Measurements from ENCODE around the gene SLC35E3.

Gene SLC35E3

DNA sequence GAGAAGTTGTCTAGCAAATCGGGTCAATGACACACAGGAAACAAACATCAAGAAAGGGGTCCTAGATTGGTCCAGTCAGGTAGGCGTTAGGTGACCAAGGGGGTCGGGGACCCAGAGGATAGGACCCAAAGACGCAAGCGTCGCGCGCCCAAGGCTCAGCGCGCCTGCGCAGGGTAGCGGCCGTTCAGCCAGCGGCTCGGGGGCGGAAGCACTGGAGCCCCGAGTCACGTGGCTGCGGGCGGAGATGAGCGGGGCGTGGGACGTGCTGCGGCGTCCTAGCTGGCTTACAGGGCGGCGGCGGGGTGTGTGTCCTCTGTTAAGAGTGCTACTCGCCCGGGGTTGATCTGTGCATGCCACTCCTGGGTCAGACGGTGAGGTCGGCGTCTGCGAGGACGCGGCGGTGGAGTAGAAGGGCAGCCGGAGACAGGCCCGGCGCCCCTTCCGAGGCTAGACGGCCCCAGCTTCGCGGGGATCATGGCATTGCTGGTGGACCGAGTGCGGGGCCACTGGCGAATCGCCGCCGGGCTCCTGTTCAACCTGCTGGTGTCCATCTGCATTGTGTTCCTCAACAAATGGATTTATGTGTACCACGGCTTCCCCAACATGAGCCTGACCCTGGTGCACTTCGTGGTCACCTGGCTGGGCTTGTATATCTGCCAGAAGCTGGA is at the start of gene SLC35E3:
Gene SLC35E3 (plus strand): TSS at position 273 of the 668 bp plus-strand sequence. CDS start 202 bp downstream, at position 475.
- DNase-seq (ENCODE audit: low read depth) = peak; percentile 88

DNA sequence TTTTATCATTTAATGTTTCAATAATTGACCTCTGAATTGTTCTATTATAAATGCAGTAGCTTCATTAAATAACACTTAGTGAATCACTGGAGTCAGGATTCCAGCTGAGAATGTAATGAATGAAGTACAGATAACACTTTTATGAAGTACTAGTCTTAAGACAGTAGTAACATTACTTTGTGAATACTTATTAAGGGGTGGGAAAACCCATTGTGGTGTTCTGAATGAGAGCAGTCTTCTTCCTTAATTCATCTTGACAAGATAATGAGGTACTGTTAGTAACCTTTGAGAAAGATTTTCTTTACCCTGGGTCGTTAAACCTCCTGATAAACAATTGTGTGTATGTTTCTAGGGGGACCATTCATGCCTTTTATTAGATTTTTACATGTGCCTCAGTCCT is 46.5 kb upstream of the SLC35E3 start:
- no peak for DNase-seq (ENCODE audit: low read depth)

DNA sequence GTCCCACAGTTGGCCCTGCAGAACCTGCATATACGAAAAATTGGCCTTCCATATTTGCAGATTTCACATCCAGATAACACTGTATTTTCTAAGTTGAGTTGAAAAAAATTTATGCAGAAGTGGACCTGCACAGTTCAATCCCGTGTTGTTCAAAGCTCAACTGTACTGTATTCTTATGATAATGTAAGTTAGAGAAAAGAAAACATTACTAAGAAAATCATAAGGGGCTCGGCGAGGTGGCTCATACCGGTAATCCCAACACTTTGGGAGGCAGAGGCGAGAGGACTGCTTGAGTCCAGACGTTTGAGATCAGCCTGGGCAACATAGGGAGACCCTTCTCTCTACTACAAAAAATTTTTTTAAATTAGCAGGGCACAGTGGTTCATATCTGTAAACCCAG is 18.2 kb upstream of the SLC35E3 start:
- no peak for DNase-seq (ENCODE audit: low read depth)

DNA sequence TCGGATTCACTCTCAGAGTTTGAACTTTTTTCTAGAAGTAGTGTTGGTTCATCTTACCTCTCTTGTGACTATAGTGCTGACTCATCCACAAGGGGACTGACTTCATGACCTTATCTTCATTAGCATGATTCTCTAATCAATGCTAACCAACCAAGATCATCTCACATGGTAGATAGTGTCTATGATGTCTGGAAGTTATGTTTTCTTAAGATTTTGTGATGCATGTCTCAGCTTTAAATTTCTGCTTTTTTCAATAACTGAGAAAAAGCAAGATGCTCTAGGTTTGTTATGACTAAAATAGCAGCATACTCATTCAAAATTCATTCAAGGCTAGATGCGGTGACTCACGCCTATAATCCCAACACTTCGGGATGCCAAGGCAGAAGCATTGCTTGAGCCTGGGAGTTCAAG is 12.3 kb upstream of the SLC35E3 start:
- no peak for DNase-seq (ENCODE audit: low read depth)

DNA sequence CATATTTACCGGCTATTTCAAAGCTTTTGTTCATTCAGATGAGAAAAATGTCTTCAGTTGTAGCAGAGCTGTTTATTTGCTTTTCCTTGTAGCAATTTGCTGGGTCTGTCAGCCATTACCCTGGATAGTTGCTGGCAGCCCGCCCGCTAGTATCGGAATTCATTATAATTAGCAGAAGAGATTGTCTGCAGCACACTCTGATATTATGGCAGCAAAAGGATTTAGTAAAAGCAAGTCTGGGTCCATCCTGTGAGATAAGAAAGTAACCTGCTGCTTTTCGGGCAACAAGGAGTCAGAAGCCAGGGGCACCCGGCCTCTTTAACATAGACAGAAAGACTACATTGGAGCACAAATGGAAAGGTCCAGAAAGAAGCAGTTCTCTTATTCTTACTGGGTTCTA is 6.1 kb upstream of the SLC35E3 start:
- no peak for DNase-seq (ENCODE audit: low read depth)

DNA sequence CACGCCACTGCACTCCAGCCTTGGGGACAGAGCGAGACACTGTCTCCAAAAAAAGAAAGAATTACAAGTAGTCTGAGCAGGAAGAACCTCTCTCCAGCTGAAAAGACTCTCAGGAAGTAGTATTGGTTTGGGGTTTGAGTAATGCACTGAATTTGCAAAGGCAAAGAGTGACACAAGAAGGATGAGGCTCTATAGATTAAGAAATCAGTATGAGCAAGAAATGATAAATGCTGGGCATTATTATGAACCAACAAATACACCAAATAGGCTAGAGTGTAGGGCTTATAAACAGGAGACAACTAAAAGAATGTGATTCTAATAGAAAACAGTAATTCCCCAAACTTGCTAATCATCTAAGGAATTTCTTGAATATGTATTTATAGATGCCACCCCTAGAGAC is 2.6 kb upstream of the SLC35E3 start:
- no peak for DNase-seq (ENCODE audit: low read depth)

DNA sequence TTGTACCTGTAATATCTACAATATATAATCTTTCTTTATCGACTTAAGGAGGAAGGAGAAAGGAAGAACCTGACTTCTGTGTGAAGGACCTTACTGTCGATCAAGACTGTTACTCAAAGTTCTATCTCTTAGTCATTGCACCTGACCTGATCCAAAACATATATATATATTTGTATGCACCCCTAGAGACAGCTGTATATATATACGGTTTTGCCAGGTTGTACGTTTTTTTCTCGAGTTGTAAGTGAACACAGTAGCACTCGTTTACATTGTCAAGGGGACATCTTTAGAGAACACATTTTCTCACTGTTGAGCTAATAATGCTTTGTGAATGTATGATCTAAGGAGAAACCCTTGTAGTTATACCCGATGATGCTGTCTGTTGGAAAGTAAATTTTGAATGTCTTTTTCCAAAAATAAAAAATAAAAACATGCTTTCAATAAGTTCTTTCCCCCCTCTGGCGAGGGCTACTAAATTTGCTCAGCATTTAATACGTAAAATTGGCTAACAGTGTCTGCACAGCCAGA is 536 bp upstream of the SLC35E3 start:
- no peak for DNase-seq (ENCODE audit: low read depth)

DNA sequence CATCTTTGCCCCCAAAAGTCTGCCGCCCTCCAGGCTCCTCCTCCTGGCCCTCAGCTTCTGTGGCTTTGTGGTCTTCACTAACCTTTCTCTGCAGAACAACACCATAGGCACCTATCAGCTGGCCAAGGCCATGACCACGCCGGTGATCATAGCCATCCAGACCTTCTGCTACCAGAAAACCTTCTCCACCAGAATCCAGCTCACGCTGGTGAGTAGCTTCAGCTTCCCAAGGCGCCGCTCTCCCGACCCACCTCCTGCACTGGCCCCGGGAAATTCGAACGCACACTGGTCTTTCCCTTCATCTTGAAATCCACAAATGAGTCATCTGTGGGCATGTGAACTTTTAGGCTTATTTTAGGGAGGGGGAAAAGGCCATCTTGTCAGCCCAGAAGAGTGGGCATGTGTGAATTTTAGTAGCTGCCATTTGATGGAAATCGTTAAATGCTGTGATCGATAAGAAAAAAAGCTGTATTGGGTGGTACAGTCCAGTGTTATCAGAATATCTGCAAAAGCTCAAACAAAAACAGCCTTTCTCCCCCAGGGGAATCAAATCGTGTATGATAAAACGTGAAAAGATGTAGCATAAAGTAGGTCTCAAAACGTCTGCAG is 700 bp downstream of the SLC35E3 start:
- peak; percentile 10 for DNase-seq (ENCODE audit: low read depth)

DNA sequence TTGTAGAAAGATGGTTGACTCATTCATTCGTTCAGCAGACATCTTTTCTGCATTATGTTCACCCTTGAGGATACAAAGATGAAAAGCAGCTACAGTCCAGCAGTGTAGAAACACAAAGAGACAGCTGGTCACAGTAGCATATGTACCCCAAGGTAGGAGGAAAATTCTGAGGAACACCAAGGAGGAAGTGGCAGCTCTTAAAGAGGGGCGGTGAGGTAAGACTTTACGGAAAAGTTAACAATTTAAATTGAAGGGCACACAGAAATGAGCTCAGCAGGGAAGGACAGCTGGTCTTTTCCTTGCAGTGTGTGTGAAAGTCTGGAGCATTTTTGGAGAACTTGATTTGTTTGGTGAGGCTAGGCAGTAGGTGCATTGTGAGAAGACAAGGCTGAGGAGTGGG is 3.5 kb downstream of the SLC35E3 start:
- DNase-seq (ENCODE audit: low read depth) = no peak

DNA sequence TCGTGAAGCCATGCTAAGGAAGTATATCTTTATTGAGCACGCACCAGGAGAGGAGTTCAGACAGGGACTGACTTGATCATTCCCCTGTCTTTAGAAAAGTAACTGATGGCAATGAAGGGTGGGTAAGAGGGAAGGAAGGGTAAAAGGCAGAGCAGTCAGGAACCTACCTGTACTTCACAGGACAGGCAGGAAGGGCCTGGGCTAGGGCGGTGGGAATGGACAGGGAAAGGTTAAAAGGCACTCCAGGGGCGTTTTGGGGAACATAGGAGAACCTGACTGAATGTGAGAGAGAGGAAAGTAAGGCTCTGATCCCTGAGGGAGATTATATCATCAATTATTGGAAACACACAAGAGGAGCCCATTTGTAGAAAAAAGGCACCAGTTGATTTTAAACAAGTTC is 3.9 kb downstream of the SLC35E3 start:
- DNase-seq (ENCODE audit: low read depth) = no peak

DNA sequence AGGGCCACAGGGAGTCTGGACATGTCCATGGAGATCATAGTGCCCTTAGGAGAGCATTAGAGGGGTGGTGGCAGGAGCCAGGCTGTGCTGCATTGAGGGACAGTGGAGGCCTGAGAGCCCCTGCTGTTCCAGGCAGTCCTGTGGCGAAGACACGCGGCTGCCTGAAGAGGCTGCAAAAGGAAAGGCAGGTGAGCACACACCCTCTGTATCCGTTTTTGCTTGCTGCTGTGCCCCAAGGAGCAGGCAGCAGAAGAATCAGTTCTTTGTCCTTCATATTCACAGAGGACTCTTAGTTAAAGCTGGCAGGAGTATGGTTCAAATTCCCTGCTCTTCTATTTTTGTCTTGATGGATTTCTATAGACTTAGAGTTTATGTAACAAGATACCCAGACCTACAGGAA is 4.5 kb downstream of the SLC35E3 start:
- no peak for DNase-seq (ENCODE audit: low read depth)

DNA sequence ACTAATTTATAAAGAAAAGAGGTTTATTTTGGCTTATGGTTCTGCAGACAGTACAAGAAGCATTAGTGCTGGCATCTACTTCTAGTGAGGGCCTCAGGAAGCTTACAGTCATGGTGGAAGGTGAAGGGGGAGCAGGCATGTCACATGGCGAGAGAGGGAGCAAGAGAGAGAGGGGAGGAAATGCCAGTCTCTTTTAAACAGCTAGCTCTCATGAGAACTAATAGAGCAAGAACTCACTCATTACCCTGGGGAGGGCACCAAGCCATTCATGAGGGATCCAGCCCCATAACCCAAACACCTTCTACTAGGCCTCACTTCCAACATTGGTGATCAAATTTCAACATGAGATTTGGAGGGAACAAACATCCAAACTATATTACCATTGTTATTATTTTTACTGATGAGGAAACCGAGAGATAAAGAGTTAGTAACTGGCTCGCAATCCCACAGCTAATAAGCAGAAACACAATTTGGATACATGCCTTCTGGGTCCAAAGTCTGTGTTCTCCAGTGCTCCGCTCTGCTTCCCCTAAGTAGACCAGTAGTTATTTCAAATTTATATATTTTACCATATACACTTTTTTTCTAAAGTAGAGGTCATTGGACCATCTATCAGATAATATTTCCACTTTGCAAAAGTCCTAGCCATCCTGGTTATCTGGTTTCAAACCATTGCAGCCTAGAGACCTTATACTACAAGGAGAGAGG is 9.7 kb downstream of the SLC35E3 start:
- no peak for DNase-seq (ENCODE audit: low read depth)

DNA sequence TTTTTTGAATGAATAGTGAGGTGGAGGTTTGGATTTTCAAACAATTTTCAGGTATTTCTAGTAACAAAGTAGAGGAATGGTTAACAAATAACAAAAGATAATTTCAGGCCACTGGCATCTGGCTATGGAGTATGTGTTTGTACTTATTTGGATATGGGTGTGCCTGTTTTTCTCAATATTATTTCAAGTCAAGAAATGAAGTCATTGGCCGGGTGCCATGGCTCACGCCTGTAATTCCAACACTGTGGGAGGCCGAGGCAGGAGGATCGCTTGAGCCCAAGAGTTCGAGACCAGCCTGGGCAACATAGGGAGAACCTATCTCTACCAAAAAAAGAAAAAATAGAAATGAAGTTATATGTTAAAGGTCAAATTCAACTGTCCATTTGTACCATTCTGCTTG is 13.9 kb downstream of the SLC35E3 start:
- no peak for DNase-seq (ENCODE audit: low read depth)

DNA sequence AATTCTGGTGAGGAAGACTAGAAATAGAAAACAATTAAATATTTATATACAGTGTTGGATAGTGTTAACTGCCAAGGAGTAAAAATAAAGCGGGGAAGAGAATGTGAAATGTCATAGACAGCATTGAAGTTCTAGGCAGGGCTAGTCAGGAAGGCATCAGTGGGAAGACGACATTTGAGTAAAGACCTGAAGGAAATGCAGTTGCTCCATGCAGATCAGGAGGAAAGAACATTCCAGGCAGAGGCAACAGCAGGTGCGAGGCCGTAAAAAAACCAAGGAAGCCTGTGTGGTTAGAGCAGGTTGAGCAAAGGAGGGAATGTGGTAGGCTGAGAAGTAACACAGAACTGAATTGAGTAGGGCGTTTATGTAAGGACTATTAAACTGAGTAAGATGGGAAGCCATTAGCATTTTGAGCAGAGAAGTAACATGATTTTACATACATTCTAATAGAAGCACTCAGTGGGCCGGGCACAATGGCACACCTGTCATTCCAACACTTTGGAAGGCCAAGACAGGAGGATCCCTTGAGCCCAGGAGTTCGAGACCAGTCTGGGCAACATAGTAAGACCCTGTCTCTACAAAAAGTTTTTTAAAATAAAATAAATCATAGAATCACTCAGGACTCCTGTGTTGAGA is 14.9 kb downstream of the SLC35E3 start:
- DNase-seq (ENCODE audit: low read depth) = no peak

DNA sequence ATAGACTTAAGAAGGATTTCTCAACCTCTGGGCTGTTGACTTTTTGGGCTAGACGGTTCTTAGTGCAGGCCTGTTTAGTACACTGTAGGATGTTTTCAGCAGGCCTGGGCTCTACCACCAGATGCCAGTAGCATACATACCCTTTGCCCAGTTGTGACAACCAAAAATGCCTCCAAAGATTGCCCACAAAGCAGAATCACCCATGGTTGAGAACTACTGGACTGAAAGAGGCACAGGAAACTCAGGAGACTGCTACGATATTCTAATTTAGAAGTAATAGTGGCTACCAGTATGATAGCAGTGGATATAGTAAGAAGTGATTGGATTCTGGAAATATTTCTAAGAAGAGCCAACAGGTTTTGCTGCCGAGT is 15.5 kb downstream of the SLC35E3 start:
- no peak for DNase-seq (ENCODE audit: low read depth)

DNA sequence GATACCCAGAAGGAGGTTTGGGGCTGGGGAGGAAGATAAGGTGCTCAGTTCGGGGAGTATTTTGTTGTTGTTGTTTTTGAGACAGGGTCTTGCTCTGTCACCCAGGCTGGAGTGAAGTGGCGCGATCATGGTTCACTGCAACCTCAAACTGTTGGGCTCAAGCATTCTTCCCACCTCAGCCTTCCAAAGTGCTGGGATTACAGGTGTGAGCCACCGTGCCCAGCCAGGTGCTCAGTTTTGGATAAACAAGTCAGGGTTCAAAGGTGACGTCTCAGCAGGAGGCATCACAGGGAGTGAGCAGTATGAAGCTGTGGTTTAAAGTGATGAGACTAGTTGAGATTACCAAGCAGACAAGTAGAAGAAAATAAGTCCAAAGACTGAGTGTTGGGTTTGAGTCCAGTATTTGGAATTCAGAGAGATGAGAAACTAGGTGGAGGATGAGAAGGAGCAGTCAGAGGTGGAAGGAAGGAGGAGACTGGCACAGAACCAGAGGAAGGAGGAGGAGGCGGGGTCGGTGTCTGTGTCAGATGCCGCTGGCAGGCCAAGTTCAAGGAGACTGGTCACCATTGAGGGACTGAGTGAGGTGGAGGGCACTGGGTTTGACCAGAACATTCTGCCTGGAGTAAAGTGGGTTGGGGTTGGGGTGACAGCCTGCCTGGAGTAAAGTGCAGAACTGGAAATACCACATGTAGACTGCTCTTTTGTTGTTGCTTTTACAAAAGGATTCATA is 16.1 kb downstream of the SLC35E3 start:
- DNase-seq (ENCODE audit: low read depth) = no peak

DNA sequence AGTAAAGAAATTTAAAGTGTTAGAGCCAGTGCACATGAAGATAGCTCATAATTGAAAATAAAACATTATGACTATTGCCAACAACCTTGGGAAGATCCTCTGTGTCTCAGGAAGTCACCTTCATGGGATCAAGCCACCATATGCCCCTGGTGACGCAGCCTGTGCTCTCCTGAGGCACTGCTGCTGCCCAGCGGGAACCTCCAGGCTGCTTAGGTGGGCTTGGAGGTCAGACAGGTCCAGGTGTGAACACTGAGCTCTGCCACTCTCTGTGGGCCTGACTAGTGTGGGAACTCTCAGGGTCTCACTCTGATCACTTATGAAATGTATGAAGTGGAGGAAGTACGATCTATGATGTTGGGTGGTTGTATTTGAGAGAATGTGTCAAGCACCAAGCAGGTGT is 16.7 kb downstream of the SLC35E3 start:
- DNase-seq (ENCODE audit: low read depth) = no peak

DNA sequence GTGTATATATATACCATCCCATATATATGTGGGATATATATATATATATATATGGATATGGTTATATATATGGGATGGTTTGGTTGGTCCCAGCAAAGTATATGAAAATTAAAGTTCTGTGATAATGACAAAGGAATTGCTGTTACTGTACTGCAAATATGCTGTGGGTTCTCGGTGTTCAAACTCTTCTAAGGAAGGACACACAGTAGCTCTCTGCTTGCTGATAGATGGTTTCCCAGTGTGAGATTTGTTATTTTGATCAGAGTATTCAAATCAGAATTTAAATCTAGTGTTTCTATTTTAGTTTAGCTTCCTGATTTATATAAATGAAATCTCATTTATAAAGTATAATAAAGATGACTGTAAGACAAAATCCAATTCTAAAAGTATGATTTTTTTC is 19.7 kb downstream of the SLC35E3 start:
- DNase-seq (ENCODE audit: low read depth) = no peak

DNA sequence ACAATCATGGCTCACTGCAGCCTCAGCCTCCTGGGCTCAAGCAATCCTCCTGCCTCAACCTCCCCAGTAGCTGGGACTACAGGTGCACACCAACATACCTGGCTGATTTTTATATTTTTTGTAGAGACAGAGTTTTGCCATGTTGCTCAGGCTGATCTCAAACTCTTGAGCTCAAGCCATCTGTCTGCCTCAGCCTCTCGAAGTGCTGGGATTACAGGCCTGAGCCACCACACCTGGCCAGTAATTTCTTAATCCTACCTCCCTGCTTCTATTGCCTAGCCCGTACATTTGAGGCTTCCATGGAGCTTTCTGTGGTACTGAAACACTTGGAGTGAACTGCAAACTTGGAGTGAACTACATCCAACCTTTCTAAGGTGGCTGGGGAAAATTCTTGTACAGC is 20.7 kb downstream of the SLC35E3 start:
- no peak for DNase-seq (ENCODE audit: low read depth)

DNA sequence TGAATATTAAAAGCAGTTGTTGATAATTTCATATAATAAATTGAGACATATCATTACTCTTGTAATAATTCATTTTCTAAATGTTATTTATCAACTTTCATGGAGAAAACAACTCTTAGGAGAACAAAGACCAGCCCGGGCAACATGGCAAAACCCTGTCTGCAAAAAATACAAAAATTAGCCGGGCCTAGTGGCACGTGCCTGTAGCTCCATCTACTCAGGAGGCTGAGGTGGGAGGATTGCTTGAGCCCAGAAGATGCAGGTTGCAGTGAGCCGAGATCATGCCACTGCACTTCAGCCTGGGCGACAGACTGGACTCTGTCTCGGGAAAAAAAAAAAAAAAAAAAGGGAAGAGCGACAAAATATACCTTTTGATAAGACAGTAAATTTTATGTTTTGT is 21.2 kb downstream of the SLC35E3 start:
- DNase-seq (ENCODE audit: low read depth) = no peak

DNA sequence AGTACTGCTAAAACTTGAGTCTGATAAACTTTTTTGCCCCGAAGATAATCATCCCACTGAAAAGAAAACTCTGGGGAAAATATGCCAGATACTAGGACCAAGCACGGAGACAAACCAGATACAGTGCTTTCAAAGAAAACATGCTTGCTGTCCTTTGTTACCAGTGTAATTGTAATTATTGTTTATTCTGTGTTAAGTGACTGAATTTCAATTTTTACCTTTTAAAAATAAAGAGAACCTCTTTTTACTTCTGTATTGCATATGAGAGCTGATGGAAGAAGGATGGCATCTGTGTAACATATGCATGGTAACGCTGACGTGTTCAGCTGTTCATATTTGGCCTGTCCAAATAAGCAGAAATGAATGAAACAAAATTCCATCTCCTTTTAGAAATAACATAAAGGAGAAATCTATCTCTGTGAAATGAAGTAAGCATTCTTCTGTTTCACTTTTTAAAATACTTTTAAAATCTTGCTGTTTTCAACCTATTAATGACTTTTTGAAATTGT is 22.5 kb downstream of the SLC35E3 start:
- no peak for DNase-seq (ENCODE audit: low read depth)

DNA sequence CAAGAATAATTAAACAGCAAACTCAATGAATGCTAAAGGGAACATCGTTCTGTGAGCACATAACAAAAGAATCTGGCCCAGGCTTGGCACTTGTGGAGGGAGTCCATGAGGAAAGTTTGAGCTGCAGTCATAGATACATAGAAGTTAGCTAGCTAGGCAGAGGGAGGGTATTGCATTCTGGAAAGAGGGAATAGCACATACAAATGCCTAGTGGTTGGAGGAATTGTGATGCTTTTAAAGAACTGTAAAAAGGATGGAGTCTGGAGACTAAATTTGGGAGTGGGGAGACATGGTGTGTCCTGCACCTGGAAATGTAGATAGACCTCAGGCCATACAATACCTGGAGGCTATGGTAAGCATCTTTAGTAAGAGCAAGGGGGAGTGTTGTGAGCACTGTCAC is 24.0 kb downstream of the SLC35E3 start:
- no peak for DNase-seq (ENCODE audit: low read depth)

All from activated T-cell treated with anti-CD3 and anti-CD28 coated beads for 24 hours (primary cell).